Activated CD4-positive, alpha-beta T cell treated with anti-CD3 and anti-CD28 coated beads for 48 hours (primary cell): ENCODE results near the gene ENPP7.

ENCODE experiments used
- DNase-seq: peaks from one replicate; pipeline ENCODE4 v3.0.0-alpha.2; 2020

ENPP7 gene

GRCh38 chr17:79779084-79779529 lies 48.4 kb downstream of the ENPP7 start:
- DNase-seq = no peak

GRCh38 chr17:79779661-79780365 lies 49.1 kb downstream of the ENPP7 start:
- no peak for DNase-seq

- no peak for DNase-seq
Measured at GRCh38 chr17:79781012-79781650, 50.4 kb downstream of the ENPP7 start.

- no peak for DNase-seq
Measured at GRCh38 chr17:79781736-79782575, 51.2 kb downstream of the ENPP7 start.

GRCh38 chr17:79783891-79784290 lies 53.1 kb downstream of the ENPP7 start:
- no peak for DNase-seq

- no peak for DNase-seq
Measured at GRCh38 chr17:79784353-79785016, 53.7 kb downstream of the ENPP7 start.

GRCh38 chr17:79785017-79785899 lies 54.5 kb downstream of the ENPP7 start:
- DNase-seq = no peak

GRCh38 chr17:79785900-79786810 lies 55.4 kb downstream of the ENPP7 start:
- no peak for DNase-seq

- no peak for DNase-seq
Measured at GRCh38 chr17:79786930-79787643, 56.3 kb downstream of the ENPP7 start.

GRCh38 chr17:79788455-79788854 lies 57.7 kb downstream of the ENPP7 start:
- no peak for DNase-seq

GRCh38 chr17:79788989-79789942 lies 58.5 kb downstream of the ENPP7 start:
- DNase-seq = no peak

GRCh38 chr17:79789943-79790804 lies 59.4 kb downstream of the ENPP7 start:
- no peak for DNase-seq

GRCh38 chr17:79790805-79791734 lies 60.3 kb downstream of the ENPP7 start:
- DNase-seq = no peak

- no peak for DNase-seq
Measured at GRCh38 chr17:79791735-79792161, 61.0 kb downstream of the ENPP7 start.
